Endodermal cell (in vitro differentiated cells): ENCODE measurements around the gene ERBB4. TPM values are rescaled to one million over a fixed set of nuclear protein-coding genes. Genes with fewer than 3 reads are reported as not detected.
A peak's percentile ranks its signal among the peaks of the same experiment; 100 is the strongest.

Experiments
- DNase-seq: peaks from one replicate; pipeline ENCODE4 v3.0.0-alpha.2; 2017
- H3K27ac ChIP-seq: 2 replicates; pipeline ENCODE4 v1.5.1; 2013; ENCODE audit warnings: mild to moderate bottlenecking, low read depth, low read length, moderate library complexity
- H3K27me3 ChIP-seq: 2 replicates; pipeline ENCODE4 v1.6.1; 2013; ENCODE audit warnings: mild to moderate bottlenecking, low read length, moderate library complexity; ENCODE audit not compliant: insufficient read depth, control insufficient read depth, poor library complexity, severe bottlenecking
- H3K36me3 ChIP-seq: 2 replicates; pipeline ENCODE4 v1.7.0; 2013; ENCODE audit warnings: mild to moderate bottlenecking, low read length, moderate library complexity; ENCODE audit not compliant: control insufficient read depth, insufficient read depth
- H3K4me1 ChIP-seq: one replicate; pipeline ENCODE4 v1.7.0; 2013; ENCODE audit warnings: low read length; ENCODE audit not compliant: control insufficient read depth, insufficient read depth
- H3K4me3 ChIP-seq: 2 replicates; pipeline ENCODE4 v1.5.1; 2013; ENCODE audit warnings: mild to moderate bottlenecking, low read length, moderate library complexity
- H3K9ac ChIP-seq: 2 replicates; pipeline ENCODE4 v1.6.1; 2013; ENCODE audit warnings: mild to moderate bottlenecking, low read length, moderate library complexity; ENCODE audit not compliant: poor library complexity, severe bottlenecking; ENCODE audit errors: extremely low read depth
- H3K9me3 ChIP-seq: 2 replicates; pipeline ENCODE4 v1.6.1; 2013; ENCODE audit warnings: mild to moderate bottlenecking, low read length, moderate library complexity; ENCODE audit not compliant: control insufficient read depth
- H3K27ac Mint-ChIP-seq: 2 replicates; pipeline ENCODE4 v1.8.0; 2020; ENCODE audit warnings: mixed read lengths
- H3K27me3 Mint-ChIP-seq: 2 replicates; pipeline ENCODE4 v1.8.0; 2021; ENCODE audit warnings: mild to moderate bottlenecking, mixed read lengths; ENCODE audit not compliant: insufficient read depth
- H3K36me3 Mint-ChIP-seq: 2 replicates; pipeline ENCODE4 v1.8.0; 2020; ENCODE audit warnings: low read depth, mixed read lengths
- H3K4me1 Mint-ChIP-seq: 2 replicates; pipeline ENCODE4 v1.8.0; 2020; ENCODE audit warnings: mixed read lengths
- H3K4me3 Mint-ChIP-seq: 2 replicates; pipeline ENCODE4 v1.8.0; 2020; ENCODE audit warnings: mild to moderate bottlenecking, moderate library complexity, mixed read lengths
- H3K9me3 Mint-ChIP-seq: 2 replicates; pipeline ENCODE4 v1.8.0; 2020; ENCODE audit warnings: mild to moderate bottlenecking, mixed read lengths
- WGBS, 2 experiments: methylation state at CpG; one replicate each; pipeline versions ENCODE4 v1.1.5 to v1.1.7; 2013; ENCODE audit warnings: missing lambda C conversion rate in 2 of 2, mixed read lengths in 1 of 2; ENCODE audit not compliant: insufficient coverage in 1 of 2, insufficient read length in 1 of 2; 5-methylcytosine and 5-hydroxymethylcytosine counted together
- total RNA-seq, 2 donors: library from RNA; stranded (reverse); fragmentation: NEBNext Ultra II Directional in 1 of 2; extraction: Animal tissue kit (Norgen Biotek cat#: 25700) in 1 of 2; gene quantifications; 2 replicates in 1 of 2; 3 replicates in 1 of 2; pipeline ENCODE4 v1.2.1, GENCODE V29; 2021
- TF ChIP-seq, protein P1 (sequence below): fragments of 200-600 bp; sonication (generic); conservative IDR thresholded peaks from 2 replicates; pipeline ENCODE4 v1.5.0; 2021; ENCODE audit warnings: antibody characterized with exemption, mild to moderate bottlenecking

Gene ERBB4
- total RNA-seq, 2 donors from 2014 or later: 154 to 158 TPM

DNA sequence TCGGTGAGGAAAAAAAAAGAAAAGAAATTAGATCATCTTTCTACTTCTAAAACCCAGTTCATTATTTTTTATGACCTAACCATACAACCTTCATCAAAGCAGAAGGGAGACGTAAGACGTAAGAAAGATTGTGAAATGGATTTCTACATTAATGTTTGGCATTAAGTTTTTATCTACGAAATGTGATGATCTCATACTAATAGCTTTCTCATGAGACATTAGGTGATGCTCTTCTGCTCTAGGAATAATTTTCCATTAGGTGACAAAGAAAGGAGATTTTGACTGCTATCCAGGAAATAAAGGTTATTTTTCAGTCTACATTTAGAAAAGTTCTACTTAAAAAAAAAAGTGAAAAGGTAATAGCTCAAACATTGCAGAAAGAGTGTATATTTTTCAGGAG is 748.6 kb downstream of the ERBB4 start:
- 75% methylated on average over 4 of the region's 4 CpGs; no CpG with 5 or more reads in 1 of the 2 experiments for WGBS, 2 experiments
- H3K27ac Mint-ChIP-seq: no peak overlapping the region

DNA sequence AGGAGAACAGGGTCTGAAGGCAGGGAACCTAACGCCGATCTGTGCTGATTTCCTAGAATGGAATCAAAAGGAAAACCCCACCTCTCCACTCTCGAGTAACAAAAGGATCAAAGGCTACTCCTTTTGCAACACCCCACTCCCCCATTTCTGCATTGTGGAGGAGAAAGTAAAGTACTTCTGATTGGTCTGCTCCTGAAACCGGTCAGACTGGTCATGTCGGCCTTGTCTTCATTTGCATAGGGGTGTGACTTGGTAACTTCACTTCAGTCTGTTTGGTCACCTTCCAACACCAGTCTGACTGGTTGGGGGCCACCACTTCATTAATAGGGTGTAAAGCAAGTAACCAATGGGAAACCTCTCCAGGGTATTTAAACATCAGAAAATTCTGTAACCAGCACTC is 771.9 kb downstream of the ERBB4 start:
- Histone ChIP-seq H3K36me3 (no peaks in the 10 kb centered on the region), H3K4me3 (no peak overlapping the region), H3K4me1 (no peaks in the 10 kb centered on the region), H3K27ac (no peak overlapping the region), H3K9ac (no peak overlapping the region), H3K27me3 (no peaks in the 10 kb centered on the region), H3K9me3 (no peaks in the 10 kb centered on the region)
- Mint-ChIP-seq H3K27me3 (no peaks in the 10 kb centered on the region), H3K9me3 (peaks cover 16% of the 10 kb centered on the region), H3K4me1 (peaks cover 6% of the 10 kb centered on the region), H3K27ac (no peak overlapping the region), H3K36me3 (no peaks in the 10 kb centered on the region), H3K4me3 (no peak overlapping the region)
- TF ChIP-seq, protein P1, sequence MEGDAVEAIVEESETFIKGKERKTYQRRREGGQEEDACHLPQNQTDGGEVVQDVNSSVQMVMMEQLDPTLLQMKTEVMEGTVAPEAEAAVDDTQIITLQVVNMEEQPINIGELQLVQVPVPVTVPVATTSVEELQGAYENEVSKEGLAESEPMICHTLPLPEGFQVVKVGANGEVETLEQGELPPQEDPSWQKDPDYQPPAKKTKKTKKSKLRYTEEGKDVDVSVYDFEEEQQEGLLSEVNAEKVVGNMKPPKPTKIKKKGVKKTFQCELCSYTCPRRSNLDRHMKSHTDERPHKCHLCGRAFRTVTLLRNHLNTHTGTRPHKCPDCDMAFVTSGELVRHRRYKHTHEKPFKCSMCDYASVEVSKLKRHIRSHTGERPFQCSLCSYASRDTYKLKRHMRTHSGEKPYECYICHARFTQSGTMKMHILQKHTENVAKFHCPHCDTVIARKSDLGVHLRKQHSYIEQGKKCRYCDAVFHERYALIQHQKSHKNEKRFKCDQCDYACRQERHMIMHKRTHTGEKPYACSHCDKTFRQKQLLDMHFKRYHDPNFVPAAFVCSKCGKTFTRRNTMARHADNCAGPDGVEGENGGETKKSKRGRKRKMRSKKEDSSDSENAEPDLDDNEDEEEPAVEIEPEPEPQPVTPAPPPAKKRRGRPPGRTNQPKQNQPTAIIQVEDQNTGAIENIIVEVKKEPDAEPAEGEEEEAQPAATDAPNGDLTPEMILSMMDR: no peak
- peak; percentile 72 for DNase-seq
- 73 to 77% methylated on average over 3 to 5 of the region's 5 CpGs for WGBS, 2 experiments

More for the DNA sequence above, 748.6 kb downstream of the ERBB4 start:
- Histone ChIP-seq H3K9me3 (no peaks in the 10 kb centered on the region), H3K27me3 (no peaks in the 10 kb centered on the region), H3K36me3 (no peaks in the 10 kb centered on the region), H3K27ac (no peak overlapping the region), H3K4me3 (no peak overlapping the region), H3K9ac (no peak overlapping the region), H3K4me1 (no peaks in the 10 kb centered on the region)
- no peaks in the 10 kb centered on the region for H3K27me3 Mint-ChIP-seq
- no peak for DNase-seq
- TF ChIP-seq, protein P1: no peak
- H3K9me3 Mint-ChIP-seq: no peaks in the 10 kb centered on the region
- no peaks in the 10 kb centered on the region for H3K4me1 Mint-ChIP-seq
- H3K36me3 Mint-ChIP-seq: no peaks in the 10 kb centered on the region
- H3K4me3 Mint-ChIP-seq: no peak overlapping the region

DNA sequence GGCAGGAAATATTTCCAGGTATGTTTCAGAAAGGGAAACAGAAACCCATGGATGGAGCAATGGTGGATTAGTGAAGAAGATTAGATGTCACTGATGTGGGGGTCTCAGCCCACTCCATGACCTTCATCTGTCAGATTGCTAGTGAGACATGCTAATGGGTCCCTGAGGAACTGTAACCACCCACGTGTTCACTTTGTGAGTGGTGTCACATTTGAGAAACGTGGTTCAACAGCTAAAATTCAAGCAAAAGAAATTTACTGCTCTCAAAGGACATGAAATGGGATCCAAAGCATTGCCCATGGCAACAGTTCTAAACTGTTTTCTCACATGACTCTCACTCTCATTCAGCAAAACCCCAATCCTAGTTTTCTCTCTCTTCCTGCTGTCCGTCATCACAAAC is 776.1 kb downstream of the ERBB4 start:
- Mint-ChIP-seq H3K4me1 (peaks cover 6% of the 10 kb centered on the region), H3K4me3 (no peak overlapping the region), H3K9me3 (peaks cover 2% of the 10 kb centered on the region), H3K36me3 (no peaks in the 10 kb centered on the region), H3K27ac (no peak overlapping the region), H3K27me3 (no peaks in the 10 kb centered on the region)
- TF ChIP-seq, protein P1: no peak
- H3K27ac ChIP-seq: peak overlapping the region; percentile 71
- WGBS, 2 experiments: 78 to 83% methylated on average over 1 to 3 of the region's 3 CpGs
- no peaks in the 10 kb centered on the region for H3K27me3 ChIP-seq
- no peaks in the 10 kb centered on the region for H3K36me3 ChIP-seq
- H3K4me3 ChIP-seq: no peak overlapping the region
- H3K9ac ChIP-seq: no peak overlapping the region
- no peak for DNase-seq
- no peaks in the 10 kb centered on the region for H3K4me1 ChIP-seq
- no peaks in the 10 kb centered on the region for H3K9me3 ChIP-seq
